ENCODE results near the gene TRIM39.

TRIM39 gene

DNA sequence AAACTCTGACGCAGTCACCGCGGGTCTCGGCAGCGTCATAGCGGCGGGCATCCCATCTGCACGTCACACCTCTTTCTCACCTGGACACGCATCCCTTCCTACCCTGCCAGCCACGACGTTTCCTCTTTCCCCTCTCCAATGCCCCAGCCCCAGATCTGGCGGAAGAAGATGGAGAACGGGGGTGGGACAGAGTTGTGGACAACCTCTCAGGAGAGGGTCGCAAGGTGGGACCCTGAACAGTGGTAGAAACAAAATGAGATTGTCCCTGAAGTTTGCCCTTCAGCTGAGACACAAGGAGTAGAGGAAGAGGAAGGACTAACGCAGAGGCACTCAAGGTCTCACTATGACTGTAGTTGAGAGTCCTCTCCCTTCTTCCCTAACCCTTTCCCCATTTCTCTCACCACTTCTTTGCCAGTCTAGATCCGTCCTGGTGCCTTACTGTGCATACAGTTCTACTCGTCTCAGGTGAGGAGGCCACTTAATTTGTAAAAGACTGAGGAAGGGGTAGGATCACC lies 562 bp downstream of the TRIM39 start:
- DNase-seq (ENCODE audit: low read depth), result no peak

DNA sequence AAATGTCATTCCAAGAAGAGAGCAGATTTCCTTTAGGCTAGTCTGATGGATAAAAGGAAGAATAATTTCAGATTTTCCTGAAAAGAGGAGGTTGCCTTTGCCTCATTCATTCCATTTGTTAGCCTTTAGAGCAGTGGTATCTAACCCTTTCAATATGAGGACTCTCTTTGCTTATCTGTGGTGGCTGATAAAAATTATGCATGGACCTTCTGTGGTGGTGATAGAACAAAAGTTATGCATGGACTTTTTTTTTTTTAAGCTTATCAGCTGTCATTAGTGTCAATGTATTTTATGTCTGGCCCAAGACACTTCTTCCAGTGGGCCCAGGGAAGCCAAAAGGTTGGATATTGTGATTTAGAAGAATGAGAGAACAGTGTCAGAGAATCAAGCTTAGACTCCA lies 1.7 kb downstream of the TRIM39 start:
- DNase-seq (ENCODE audit: low read depth), result no peak

DNA sequence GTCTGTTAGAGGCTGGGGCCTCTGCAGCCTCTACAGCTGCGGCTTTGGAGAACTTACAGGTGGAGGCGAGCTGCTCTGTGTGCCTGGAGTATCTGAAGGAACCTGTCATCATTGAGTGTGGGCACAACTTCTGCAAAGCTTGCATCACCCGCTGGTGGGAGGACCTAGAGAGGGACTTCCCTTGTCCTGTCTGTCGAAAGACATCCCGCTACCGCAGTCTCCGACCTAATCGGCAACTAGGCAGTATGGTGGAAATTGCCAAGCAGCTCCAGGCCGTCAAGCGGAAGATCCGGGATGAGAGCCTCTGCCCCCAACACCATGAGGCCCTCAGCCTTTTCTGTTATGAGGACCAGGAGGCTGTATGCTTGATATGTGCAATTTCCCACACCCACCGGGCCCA lies 2.6 kb downstream of the TRIM39 start:
- no peak for DNase-seq (ENCODE audit: low read depth)

DNA sequence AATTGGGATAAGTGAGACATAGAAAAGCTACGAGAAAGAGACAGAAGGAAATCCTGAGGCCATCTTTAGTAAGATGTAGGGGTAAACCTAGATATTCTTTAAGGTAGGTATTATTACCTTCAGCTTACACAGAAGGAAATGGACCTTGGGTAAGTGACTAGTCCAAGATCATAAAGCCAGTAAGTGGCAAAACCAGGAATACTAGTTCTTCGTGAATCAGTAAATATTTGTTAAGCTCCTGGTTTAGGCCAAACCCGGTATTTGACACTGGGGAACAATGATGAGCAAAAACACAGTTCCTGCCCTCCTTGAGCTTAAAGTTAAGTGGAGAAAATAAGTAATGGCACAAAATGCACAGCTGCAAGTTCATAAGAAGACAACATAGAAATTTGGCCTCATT lies 5.3 kb downstream of the TRIM39 start:
- no peak for DNase-seq (ENCODE audit: low read depth)

DNA sequence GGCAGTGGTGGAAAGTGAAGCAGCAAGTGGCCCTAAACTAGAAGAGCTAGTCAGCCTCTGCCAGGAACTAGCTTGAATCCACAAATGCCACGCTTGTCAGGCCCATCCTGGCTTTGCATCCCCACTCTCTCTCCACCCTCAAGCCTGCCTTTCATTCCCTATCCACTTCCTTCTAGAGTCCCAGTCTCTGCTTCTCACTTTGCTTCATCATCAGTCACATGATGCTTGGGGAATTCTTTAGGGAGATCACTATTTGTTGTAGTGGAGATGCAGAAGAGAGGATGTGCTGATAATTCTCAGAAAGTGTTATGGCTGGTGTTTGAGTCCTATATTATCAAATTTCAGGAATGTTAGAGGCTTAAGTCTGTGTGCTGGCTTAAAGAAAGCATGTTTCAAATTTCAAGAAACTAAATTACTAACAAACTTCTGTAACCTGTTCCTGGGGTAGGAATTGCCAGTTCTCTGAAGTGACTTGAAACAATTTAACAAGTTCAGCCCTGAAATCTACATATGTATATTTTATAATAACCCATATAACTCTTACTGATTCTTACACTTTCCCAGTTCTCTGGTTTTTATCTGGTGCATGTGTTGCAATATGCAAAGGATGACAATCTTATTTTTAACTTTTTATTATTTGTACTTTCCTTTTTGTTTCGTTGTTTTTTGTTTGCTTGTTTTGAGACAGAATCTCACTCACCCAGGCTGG lies 7.5 kb downstream of the TRIM39 start:
- DNase-seq (ENCODE audit: low read depth), result no peak

DNA sequence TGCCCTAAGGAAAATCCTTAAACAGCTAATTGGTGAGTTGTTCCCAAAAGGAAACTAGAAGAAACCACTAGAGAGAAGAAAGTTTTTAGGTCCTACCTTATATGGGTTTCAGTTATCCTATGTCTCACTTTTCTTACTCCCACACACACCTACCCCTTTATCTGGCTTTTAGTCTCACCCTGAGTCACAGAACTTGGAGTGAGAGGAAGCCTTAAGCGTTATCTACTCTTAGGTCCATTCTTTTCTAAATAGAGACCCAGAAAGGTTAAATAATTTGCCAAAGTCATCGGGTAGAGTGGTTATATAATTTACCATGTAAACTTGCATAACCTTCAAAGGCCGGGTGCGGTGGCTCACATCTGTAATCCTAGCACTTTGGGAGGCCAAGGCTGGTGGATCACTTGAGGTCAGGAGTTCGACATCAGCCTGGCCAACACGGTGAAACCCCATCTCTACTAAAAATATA lies 13.9 kb downstream of the TRIM39 start:
- no peak for DNase-seq (ENCODE audit: low read depth)

DNA sequence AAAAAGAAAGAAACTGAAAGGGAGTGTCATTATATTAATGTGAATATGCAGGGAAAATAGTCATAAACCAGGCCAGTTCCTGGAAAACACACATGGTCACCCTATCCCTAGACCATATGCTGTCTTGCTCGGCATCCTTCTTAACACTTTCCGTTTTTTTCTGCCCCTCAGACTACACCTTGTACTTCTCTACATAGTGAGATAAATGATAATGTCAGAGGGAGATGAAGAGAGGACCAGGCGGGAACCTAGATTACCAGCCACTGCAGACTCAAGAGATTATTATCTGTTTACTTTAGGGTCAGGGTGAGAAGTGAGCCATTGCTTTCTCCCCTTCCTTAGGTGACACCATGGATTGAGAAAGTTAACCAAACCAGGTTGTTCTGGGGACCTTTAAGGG lies 14.5 kb downstream of the TRIM39 start:
- DNase-seq (ENCODE audit: low read depth), result no peak

DNA sequence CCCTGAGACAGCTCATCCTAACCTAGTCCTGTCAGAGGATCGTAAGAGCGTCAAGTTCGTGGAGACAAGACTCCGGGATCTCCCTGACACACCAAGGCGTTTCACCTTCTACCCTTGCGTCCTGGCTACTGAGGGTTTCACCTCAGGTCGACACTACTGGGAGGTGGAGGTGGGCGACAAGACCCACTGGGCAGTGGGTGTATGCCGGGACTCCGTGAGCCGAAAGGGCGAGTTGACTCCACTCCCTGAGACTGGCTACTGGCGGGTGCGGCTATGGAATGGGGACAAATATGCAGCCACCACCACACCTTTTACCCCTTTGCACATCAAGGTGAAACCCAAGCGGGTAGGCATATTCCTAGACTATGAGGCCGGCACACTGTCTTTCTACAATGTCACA lies 15.0 kb downstream of the TRIM39 start:
- no peak for DNase-seq (ENCODE audit: low read depth)

DNA sequence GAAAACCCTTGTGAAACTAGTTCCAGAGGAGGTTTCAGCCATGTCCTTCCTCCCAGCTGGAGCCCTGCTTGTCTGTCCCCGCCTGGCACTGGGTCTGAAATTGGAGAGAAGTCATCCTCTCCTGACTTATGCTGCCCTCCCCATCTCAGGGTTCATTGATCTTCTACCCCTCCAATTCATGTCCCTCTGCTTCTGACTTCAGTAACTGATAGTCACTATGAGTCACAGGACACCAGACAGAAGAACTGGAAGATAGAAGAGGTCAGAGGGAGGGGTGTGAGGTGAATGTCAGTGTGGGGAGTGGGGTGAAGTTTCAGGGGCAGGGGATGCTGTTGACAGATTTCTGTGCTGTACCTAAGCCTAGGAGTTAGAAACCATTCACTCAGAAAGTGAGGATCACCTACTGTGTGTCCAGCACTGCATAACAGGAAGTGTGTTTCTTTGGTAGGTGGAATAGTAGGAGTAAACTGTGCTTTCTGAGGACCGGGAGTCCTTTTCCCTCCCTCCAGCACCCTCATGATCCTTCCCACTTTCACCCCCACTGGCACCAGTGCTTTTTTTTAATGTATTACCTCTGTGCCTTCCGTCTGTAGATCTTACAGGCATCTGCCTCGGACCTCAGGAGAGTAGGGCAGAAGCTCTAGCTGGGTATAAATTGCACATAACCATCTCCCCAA lies 17.6 kb downstream of the TRIM39 start:
- no peak for DNase-seq (ENCODE audit: low read depth)

DNA sequence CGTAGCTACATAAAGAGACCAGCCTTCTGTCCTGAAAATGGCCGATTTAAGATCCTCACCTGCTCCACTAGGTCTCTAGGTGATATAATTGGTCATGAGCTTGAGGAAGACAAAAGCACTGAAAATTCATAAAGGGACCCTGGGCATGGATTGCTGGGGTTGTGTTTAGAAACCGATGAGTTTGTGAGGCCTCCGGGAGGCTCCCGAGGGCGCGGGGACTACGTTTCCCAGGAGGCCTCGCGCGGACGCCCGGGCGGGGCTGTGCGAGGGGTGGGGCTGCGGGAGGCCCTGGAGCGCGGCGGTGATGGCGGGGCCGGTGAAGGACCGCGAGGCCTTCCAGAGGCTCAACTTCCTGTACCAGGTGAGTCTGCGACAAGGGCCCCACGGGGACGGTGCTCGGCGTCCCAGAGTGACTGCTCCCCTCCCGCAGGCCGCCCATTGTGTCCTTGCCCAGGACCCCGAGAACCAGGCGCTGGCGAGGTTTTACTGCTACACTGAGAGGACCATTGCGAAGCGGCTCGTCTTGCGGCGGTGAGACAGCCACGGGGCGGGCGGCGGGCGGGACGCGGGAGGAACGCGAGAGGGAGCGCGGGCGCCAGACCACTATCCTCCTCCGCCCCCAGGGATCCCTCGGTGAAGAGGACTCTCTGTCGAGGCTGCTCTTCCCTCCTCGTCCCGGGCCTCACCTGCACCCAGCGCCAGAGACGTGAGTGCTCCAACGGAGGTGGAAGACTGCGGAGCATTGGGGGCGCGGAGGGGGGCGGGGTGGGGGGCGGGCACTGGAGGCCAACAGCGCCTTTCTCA lies 18.3 kb downstream of the TRIM39 start, which contains the start of gene RPP21:
RPP21 (plus strand) TSS at position 289 of the 804 bp plus-strand sequence; CDS start at position 305, 16 bp downstream.
- DNase-seq (ENCODE audit: low read depth), result peak; percentile 64

DNA sequence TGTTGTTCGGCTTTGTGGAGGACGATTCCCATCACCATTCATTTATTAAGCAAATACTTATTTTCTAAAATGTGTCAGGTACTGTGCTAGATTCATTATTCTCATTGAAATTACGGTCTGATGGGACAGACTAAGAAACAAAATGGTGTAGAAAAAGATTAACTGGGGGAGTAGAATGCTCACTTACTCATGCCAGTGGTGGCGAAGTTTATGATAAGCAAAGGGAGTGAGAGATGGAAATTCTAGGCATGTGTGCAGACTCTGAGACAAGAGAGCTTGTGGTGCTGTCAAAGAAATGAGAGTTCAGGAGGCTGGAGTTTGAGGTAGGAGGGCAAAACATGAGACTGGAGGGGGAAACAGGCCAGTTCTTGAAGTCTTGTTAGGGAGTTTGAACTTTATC lies 19.1 kb downstream of the TRIM39 start:
- DNase-seq (ENCODE audit: low read depth), result no peak

DNA sequence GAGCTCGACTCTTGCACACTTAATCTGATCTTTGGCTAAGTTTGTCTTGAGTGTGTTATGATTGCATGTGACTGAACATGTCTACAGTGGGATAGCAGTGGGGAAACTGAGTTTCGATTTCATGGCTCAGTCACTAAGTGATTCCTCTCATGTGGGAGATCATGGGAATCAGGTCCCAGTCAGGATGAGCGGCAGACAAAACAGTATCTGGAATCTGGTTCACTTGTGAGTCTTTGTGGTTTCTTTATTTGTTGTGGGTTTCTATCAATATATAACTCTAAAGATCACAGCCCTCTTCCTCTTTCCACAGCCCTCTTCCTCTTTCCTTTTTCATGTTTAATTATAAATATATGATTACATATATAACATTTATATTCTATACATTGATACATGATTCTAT lies 22.2 kb downstream of the TRIM39 start:
- DNase-seq (ENCODE audit: low read depth), result no peak

DNA sequence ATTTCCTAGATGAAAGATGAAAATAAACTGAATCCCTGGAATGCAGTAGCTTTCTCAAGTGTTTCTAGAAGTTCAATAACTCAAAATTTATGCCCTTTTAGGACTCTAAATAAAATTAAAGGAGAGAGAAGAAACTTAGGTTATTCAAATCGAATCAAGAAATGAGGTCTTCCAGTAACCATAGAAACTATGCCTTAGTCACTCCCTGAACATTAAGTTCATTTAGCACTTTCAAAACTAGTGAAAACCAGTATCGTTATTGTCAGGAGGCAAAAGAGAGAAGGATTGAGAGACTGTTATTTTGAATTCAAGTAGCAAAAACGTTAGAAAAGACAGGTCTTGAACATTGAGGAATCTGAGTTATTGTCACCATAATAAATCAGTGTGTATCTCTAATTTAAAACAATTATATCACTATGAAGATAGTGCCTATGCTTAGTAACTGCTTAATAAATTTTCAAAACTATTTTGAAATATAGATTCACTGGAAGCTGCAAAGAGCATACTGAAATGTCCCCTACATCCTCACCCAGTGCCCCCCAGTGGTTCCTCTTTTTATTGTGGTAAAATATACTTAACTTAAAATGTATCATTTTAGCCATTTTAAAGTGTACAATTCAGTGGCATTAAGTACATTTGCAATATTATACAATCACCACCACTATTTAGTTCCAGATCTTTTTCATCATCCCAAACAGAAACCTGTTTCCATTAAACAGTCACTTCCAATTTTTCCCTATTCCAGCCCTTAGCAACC lies 22.9 kb downstream of the TRIM39 start:
- no peak for DNase-seq (ENCODE audit: low read depth)

DNA sequence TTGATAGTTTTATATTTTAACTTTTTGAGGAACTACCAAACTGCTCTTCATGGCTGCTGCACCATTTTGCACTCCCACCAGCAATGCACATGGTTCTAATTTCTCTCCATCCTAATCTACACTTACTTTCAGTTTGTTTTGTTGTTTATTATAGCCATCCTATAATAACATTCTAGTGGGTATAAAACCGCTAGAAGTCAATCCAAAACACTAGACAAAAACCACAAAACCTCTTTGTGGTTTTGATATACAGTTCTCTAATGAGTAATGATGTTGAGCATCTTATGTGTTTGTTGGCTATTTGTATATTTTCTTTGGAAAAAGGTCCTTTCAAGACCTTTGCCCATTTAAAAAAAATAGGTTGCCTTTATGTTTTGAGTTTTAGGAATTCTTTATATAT lies 23.8 kb downstream of the TRIM39 start:
- no peak for DNase-seq (ENCODE audit: low read depth)

DNA sequence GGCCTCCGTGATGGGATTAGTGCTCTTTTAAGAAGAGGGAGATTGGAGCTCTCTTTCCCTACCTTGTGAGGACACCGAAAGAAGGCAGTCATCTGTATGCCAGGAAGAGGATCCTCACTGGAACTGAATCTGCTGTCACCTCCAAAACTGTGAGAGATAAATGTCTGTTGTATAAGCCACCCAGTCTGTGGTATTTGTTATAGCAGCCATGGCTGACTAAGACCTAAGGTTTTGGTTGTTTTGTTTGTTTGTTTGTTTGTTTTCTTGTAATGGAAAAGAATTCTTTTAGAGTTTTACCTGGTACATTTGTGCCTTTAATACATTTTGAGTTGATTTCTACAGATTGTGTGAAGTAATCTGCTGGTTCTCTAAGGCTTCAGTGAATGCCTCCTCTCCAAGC lies 25.8 kb downstream of the TRIM39 start:
- no peak for DNase-seq (ENCODE audit: low read depth)

DNA sequence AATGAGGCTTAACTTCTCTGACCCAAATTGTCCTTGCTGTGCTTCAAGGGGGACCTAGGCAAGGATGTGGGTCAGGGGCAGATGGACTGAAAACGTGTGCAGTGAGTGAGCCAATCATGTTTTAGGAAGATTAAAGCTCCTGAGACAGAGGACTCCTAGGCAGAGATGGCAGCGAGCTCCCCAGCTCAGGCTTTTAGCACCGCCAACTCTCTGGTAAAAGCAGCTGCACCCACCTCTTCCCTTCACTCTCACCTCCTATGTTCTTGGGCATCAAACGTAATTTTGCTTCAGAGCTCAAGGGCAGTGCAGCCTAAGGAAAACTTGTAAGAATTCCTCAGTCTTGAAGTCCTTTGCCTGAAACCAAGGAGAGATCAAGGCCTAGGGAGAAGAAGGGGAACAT lies 28.6 kb downstream of the TRIM39 start:
- no peak for DNase-seq (ENCODE audit: low read depth)

DNA sequence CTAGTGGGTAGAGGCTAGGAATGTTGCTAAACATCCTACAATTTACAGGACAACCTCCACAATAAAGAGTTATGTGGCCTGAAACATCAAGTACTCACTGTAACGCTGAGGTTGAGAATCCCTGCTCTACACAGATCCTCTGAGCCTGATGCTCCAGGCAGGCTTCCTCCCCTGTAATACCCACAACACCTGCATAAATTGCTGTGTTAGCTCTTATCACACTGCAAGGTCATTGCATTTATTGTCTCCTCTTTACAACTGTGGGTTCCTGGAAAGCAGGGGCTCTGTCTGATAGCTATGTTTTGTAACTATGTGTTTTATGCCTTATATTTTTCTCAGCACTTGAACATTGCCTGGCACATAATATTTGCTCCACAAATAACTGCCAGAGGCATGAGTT lies 29.8 kb downstream of the TRIM39 start:
- DNase-seq (ENCODE audit: low read depth), result no peak

DNA sequence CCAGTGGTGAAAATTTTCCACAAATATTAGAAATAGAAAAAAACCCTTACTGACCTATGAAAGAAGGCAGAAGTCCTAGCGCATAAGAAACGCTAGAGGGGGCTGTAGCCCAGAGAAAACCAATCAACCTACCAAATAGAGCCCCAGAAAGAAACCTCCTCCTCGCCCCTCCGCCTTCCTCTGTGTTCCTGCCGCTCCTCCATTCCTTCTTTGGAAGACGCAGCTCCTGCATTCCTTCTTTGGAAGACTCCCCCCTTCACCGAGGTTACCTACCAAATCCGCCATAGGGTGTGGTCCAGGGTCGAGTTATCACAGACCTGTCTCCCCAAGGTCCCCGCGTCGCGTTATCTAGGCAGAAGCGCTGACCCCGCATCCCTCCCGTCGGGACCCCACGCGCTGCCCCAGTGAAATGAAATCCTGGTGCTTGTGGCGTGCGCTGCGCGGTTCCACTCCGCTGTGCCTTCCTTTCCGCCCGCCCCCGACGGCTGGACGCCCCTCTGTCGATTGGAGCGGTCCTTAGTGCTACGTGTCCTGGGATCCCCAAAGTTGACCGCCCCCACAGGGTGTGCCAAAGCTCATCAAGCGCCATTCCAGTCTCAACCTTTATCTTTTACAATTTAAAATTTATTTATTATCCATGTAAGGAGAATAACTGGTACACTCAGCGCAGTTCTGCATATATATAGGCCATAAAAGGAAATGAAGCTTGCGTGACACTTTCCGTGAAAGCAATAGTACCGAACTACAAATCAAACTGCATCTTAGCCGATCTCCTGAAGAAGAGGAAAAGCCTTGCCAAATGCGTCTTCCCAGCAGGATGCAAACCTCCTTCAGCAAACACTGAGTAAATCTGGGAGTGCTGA lies 31.2 kb downstream of the TRIM39 start:
- peak; percentile 56 for DNase-seq (ENCODE audit: low read depth)

DNA sequence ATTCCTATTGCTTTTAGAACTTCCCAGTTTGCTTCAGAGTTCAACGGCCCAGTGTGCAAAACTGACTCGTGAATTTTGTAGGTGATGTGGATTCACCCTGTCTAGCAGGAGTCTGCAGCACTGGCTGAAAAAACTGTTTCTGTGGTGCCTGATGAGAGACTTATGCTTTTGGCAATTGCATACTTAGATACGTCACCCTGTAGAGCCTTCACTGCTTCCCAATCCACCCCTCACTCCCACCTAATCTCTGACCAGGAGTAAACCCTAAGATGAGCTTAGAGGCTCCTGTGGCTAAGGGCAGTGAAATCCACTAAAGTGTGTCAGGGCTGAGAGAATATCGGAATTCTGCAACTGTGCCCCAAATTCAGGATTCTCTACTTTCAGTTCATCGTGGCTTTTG lies 32.5 kb downstream of the TRIM39 start:
- DNase-seq (ENCODE audit: low read depth), result no peak

DNA sequence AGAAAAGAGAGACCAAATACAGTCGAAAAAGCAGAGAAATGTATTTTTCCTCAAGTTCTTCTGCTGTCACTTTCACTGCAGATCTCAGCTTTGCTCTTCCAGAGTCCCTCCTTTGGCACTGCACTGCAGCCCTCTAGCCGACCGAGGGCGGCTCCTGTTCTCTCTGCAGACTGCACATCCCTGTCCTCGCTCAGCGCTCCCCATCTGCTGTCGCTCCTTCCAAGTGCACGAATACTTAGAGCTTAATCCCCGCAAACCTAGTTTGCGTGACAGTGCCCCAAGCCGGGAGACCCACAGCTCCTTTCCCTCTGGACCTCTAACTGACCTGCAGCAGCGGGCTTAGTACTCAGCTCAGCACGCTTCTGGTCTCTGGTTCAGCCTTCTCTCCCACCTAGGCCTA lies 33.4 kb downstream of the TRIM39 start:
- DNase-seq (ENCODE audit: low read depth), result no peak

DNA sequence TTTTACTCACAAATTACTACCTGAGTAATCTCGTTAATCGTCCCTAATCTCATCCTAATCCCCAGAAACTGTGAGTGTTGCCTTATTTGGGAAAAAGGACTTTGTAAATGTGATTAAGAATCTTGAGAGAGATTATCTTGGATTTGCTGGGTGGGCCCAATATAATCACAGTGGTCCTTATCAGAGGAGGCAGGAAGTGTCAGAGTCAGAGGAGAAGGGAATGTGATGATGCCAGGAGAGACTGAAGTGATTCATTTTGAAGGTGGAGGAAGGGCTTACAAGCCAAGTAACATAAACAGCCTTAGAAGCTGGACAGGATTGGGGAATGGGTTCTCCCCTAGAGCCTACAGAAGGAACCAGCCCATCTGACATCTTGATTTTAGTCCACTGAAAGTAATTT lies 34.9 kb downstream of the TRIM39 start:
- DNase-seq (ENCODE audit: low read depth), result no peak

Measured in stromal cell of bone marrow (primary cell).